Stimulated activated CD4-positive, alpha-beta T cell treated with anti-CD3 and anti-CD28 coated beads, Interleukin-12 subunit alpha, Interleukin-12 subunit beta, amount 100 ng/mL, for 48 hours (primary cell): ENCODE measurements around the gene CCM2.

Experiments used
- DNase-seq, 3 donors: peaks; one replicate each; pipeline ENCODE4 v3.0.0-alpha.2; 2020; ENCODE audit warnings: low read depth in 2 of 3, low spot score in 1 of 3

Gene CCM2

GRCh38 chr7:45118292-45118691 lies 118.3 kb downstream of the CCM2 start:
- no peak for DNase-seq

- DNase-seq: no peak
Measured at GRCh38 chr7:45118889-45119331, 118.9 kb downstream of the CCM2 start.

DNA sequence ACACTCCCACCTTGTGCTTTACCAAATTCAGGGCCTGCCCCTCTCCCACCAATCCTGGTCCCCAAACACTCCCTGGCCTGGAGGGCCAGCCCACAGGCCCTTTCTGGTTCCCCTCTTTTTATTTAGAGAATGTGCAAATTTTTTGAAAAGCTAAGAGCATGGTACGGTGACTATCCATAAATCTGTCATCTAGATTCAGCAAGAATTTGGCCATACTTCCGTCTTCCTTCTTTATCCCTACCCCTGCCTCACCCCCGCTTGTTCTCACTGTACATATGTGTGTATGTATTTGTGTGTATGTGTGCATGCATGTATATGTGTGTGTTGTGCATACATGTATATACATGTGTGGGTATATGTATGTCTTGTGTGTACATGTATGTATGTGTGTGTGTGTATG lies 119.5 kb downstream of the CCM2 start:
- no peak for DNase-seq

DNA sequence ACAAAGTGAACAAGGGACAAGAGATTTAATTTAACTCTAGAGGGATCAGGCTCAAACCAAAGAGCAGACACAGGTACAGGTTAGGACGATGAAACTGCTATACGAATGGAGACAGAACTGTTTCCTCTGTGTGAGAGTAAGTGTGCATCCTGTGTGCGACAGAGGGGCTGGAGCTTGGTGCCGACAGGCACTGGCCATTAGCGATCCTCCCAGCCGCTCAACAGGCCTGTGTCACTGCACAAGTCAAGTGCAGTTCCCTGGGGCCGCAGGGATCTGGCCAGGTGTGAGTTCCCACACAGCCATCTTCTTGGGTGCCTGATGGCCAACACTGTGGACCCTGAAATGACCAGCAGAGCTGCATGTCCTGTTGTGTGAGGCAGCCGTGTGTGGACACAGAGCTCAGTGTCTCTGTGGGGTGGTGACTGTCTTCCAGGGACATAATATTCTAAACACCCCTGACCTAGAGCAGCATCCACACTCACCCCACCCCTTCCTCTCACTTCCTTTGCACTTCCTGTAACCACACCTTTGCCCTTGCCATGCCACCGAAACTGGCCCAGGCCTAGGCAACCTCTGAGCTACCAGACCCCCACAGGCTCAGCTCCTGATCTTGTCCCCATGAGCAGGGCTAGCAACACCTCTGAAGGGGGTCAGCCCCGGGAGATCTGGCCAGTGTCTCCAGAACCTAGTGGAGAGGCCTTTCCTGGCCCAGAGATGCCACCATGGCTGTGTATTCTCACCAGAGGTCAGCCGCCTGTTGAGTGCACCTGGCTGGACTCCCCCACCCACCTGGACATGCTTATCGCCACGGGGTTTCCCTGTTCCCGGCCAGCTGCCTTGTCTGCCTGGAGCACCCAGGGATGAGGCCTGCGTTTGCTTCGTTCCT lies 123.2 kb downstream of the CCM2 start:
- DNase-seq: no peak

- DNase-seq: no peak
Measured at GRCh38 chr7:45123913-45124710, 124.1 kb downstream of the CCM2 start.

DNA sequence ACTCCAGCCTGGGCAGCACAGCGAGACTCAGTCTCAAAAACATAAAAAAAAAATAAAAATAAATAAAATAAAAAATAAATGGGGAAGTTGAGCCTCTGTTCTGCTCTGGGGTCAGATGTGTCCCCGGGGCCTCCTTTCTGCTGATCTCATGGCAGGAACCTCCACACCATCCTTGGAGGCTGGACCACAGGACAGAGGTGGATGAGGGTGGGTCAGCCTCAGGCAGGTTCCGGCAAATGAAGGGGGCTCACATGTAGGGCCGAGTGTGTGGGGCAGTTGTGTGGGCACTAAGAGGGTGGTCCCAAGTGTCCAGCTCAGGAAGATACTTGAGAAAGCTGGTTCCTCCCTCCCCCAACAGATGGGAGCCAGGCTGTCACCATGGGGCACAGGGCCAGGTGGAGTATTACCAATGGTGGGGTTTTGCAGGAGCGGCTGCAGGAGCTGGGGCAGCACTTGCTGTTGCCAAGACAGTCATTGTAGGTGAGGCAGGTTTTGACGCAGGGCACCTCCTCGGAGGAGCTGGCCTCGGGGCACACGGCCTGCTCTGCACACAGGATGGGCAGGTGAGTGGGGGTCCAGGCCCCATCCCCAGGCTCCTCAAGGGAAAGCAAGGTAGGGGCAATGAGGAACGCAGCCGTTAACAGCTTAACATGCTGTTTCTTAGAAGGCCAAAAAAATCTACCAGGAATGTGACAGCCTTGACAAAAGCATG lies 125.3 kb downstream of the CCM2 start:
- no peak for DNase-seq
